ENCODE data around the gene STN1.
"Not testable (repeated sequence)": the region's sequence is repeated elsewhere in the genome, so short reads cannot be mapped to it uniquely, and the experiment has no call there.

STN1 gene

DNA sequence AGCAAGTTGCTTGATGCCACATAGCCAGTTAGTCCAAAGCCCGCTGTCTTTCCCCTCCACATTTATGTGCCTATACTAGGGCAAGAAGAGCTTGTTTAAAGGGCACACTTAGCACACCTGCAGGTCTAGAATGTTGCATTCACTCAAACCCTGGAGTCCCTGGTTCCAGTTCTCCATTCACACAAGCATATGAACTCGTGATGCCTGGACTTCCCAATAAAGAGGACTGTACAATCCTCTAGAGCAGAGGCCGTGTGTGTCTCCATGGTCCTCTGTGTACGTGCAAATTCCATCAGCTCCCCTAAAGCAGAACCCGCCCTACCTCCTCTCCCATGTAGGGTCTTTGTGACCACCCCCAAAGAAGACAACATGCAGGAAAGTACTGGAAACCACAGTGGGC, 59.6 kb downstream of the STN1 start:
- DNase-seq = no peak

GRCh38 chr10:103856797-103857170, 61.2 kb downstream of the STN1 start:
- DNase-seq = no peak

GRCh38 chr10:103855852-103856796, 61.9 kb downstream of the STN1 start:
- DNase-seq = no peak

- peak in 1 of 2 experiments; percentile 50 for DNase-seq
Measured at GRCh38 chr10:103855424-103855823, 62.6 kb downstream of the STN1 start, which contains the start of gene SH3PXD2A. Gene SH3PXD2A (minus strand): TSS chr10:103855576. CDS start chr10:103855266, 310 bp downstream.

- DNase-seq = peak; percentile 27 to 54
Measured at GRCh38 chr10:103854686-103855391, 63.1 kb downstream of the STN1 start.

DNA sequence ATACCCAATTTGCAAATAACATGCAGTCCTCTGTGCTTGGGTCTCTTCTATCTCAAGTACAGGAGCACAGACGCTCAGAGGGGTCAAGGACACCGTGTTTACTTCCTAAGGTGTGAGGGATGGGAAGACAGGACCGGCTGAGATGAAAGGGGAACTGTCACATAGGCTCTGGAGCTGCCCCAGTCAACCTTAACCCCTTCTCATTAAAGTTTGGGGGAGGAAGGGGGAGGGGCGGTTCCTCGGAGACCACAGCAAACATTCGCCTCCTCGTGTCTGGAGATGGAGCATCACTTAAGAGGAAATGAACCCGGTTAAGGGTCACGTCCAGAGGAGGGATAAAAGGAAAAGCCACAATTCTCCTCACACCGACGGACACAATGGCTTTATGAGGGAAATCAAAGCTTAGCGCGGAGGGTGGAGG, 63.7 kb downstream of the STN1 start:
- DNase-seq = peak in 1 of 2 experiments; percentile 16

DNA sequence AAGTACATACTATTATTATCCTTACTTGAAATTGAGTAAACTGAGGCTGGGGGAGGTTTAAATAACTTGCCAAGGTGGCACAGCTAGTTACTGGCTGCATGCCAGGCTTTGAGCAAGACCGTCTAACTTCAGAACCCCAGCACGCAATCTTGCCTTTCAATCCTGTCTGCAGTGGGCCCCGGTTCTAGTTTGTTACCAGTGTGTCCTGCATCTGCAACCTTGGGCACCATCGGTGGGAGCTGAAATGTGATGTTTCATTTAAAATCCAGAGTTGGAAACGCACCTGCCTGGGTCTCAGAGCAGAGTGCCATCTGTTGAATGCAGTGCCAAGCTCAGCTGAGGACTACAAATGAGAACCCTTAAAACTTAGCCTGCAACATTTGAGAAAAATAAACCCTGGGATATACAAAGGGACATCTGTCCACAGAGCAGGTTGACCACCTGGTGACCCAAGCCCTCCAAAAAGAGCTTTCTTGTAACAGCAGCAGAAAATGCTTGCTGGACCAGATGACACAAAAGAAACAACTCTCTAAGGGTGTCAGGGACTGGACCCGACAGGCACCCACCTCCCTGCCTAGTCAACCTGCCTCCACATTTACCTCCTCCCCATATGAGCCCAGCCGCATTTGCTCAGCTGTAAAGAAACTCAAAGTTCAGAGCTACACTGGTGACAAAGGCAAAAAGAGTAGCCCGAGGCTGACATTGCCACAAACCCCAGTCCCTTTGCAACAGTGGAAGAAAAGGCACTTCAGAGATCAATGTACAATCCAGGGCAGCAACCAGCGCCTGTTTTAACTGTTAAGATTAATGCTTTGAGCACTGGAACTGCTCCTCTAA, 64.3 kb downstream of the STN1 start:
- no peak for DNase-seq

DNA sequence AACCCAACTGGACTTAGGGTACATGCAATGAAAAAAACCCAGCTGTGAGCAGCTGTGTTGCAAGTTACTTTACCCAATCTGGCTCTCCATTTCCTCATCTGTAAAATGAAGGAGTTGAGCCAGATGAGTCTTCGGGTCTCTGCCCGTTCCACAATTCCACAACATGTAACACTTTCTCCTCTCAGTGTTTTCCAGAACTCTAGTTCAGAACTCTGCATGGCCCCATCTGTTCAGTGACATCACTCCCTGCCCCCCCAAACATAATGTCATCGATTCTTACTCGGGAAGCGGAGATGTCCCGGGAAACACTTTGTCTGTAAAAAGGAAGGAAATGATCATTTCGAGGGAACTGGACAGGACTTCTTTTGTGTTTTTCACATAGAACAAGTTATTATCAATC, 65.1 kb downstream of the STN1 start:
- DNase-seq = no peak

- no peak for DNase-seq
Measured at GRCh38 chr10:103852189-103852711, 65.7 kb downstream of the STN1 start.

DNA sequence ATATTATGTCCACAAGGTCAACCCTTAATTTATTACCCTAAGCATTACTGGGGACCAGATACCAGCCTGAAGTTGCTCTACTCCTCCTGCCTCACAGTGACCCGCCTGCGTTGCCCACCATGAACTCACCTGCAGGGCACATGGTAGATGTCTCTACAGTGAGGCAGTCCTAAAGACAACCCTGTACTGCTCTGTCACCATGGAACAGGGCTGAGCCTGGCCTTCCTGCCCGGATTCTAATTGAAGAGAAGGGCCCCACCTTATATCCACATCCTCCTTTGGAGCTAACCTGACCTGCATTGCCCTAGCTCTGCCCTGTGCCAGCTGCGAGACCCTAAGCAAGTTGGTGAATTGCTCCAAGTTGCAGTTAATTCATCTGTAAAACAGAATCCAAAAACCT, 66.7 kb downstream of the STN1 start:
- no peak for DNase-seq

DNA sequence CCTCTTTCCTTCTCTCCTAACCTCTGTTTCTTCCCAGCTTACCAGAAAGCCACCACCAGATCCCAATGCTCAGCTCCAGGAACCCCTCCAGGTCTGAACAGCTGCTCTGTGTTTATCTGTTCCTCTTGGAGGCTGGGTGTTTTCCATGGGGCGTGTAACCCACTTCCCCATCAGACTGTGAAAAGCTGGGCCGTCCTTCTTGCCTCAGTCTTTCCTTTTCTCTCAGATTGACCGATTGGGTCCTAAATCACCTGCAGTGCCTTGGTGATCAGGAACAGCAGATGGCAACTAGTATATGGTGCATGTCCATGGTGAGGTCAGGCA, 67.5 kb downstream of the STN1 start:
- DNase-seq = no peak

DNA sequence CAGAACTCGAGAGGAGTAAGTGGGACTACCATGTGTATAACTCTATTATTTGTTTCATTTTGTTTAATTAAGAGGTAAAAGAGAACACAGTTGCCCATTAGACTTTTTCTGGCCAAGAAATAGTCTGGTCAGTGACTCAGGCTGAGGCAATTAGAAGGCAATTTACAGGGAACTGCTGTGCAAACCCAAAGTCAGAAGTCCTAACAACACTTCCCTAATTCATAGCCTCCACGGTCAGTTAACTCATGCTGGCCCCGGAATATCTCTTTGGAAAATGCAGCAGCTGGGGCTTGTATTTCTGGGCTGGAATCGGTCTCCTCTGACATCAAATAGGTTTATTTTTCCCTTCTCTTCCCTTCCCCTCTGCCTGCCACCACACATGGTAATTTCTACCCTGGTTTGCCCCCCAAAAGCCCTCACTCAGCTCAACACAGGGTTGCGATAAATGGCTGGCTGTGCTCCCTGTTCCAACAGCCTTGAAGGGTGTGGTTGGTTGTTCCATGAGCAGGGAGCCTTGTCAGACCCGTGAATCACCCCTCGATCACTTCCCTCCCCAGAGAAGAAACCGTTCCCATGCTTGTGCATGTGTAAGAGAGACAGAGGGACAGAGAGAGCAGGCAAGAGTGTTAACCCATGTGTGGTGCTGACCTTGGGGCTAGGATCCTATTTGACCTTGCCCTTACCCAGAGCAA, 68.0 kb downstream of the STN1 start:
- no peak for DNase-seq

GRCh38 chr10:103849212-103849877, 68.6 kb downstream of the STN1 start:
- DNase-seq = no peak

DNA sequence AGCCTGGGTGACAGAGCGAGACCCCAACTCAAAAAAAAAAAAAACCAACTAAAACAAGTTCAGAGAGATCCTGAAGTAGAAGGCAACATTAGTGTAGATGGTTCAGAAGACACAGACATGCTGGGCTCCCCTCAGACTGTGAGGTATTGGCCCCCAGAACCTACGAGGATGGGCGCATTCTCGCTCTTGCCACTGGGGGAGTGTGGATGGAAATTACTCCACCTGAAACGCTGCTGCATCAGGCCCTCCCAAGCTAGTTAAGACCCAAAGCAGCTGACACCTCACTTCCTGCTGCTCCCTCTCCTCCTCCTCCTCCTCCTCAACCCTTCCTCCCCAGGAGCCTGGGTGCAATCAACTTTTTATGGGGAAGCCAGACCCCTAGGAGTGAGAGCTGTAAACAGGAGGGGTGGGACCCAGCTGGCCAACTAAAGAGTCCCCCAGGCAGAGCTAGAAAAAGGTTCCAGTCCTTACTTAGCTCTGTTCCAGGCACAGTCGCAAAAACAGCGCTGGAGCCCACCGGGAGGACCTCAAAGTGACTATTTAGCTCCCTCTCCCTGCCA, 70.0 kb downstream of the STN1 start:
- no peak for DNase-seq

DNA sequence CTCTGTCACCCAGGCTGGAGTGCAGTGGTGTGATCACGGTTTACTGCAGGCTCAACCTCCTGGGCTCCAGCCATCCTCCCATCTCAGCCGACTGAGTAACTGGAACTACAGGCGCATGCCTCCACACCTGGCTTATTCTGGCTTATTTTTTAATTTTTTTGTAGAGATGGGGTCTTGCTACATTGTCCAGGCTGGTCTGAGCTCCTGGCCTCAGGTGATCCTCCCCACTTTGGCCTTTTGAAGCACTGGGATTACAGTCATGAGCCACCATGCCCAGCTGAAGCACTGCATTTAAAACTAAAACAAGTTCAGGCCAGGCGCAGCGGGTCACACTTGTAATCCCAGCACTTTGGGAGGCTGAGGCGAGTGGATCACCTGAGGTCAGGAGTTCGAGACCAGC, 70.6 kb downstream of the STN1 start:
- DNase-seq = no peak

GRCh38 chr10:103845972-103846371, 72.0 kb downstream of the STN1 start:
- DNase-seq = no peak

DNA sequence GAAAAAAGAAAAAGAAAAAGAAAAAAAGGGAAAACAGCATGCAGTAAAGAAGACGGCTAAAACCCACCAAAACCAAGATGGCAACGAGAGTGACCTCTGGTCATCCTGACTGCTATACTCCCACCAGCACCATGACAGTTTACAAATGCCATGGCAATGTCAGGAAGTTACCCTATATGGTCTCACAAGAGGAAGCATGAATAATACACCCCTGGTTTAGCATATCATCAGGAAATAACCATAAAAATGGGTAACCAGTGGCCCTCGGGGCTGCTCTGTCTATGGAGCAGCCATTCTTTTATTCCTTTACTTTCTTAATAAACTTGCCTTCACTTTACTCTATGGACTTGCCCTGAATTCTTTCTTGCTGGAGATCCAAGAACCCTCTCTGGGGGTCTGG, 72.6 kb downstream of the STN1 start:
- not testable (repeated sequence) for DNase-seq

DNA sequence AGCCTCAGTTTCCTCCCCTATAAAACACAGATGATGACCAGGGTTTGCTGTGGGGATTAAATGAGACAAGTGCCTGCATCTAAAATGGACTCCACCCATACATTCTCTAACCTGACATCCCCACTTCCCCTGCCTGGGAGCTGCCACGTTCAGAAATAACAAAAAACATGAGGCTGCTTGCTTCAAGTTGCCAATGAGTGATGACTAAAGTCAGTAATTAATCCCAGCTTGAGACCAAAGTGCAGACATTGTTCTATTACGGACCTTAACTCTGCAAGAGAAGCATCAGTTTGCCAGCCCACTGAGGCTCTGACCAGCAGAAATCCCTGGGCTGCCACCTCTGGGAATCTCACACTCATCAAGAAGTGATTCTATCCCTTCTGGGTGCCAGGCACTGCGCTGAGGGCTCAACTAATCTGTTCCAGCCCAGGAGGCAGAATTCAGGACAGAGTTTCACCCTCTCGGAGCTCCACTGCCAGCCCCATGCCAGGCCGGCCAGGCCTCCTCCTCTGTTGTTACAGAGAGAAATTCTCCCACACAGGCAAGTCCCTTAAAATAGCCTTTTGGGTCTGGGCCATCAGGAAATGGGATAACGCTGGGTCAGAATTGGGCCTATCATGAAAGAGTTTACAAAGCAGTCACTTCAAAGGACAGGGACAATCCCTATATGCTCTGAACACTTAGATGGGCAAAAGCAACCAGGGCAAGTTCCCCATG, 74.0 kb downstream of the STN1 start:
- no peak for DNase-seq

DNA sequence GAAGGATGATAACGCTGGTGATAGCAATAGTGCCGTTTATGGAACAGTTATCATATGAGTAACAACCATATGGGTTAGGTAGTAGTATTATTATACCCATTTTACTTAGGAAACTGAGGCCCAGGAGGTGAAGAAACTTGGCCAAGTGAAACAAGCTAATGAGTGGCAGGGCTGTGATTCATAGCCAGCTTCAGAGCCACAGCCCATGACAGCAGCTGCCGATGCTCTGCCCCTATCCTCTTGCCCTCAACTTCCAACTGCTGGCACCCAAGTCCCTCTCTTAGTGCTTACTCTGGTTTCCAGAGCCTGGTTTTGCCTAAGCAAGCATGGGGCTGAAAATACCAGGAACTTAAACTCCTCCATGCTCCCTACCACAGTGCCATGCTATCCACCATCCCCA, 74.9 kb downstream of the STN1 start:
- DNase-seq = no peak

DNA sequence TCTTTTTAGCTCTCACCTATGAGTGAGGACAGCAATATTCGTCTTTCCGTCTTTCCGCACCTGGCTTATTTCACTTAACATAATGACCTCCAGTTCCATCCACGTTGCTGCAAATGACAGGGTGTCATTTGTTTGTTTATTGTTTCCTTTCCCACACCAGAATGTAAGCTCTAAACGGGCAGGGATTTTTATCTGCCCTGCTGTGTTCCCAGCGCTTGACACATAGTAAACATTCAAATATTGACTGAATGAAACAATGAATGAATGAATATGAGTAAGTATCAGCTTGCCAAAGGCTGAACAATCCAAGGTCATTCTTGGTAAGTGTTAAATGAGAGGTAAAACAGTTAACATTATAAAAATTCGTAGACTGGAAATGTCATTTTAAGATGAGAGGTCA, 75.4 kb downstream of the STN1 start:
- no peak for DNase-seq

GRCh38 chr10:103841519-103841918, 76.5 kb downstream of the STN1 start:
- no peak for DNase-seq
